ENCODE measurements around the gene TP53.

Gene TP53

GRCh38 chr17:7702776-7703175, 15.5 kb upstream of the TP53 start:
- no peak for TF ChIP-seq CTCF (conservative IDR thresholded peaks at IDR 0.05; ENCODE audit: low read depth)
- no peak overlapping the region for H3K27ac ChIP-seq
- CTCF ChIA-PET, result interaction anchor here (0.7 to 1.3 kb wide), 5 partner anchors 14 to 125 kb away, joined by 3 to 5 read pairs (median 4); partner anchors contain the start of gene WRAP53
- POLR2A ChIA-PET (ENCODE audit: low non-redundant PET), result no interaction called here
- DNase-seq (ENCODE audit: low spot score), result no peak

DNA sequence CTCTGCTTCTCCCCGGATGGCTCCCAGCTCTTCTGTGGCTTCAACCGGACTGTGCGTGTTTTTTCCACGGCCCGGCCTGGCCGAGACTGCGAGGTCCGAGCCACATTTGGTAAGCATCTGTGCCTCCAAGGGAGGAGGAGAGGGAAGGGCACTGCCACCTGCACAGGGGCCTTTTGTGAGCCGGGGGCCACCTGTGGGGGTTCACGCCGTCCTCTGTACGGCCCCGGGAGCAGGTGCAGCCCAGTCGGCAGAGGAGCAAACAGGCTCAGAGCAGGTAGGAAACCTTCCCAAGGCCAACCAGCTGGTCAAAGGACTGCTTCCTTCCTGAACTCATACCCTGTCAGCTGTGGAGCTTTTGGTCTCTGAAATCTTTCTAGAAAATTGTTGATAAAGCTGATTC, 14.4 kb upstream of the TP53 start:
- ChIA-PET CTCF (no interaction called here), POLR2A (ENCODE audit: low non-redundant PET) (no interaction called here)
- TF ChIP-seq CTCF (conservative IDR thresholded peaks at IDR 0.05; ENCODE audit: low read depth), result no peak
- no peak overlapping the region for H3K27ac ChIP-seq
- DNase-seq (ENCODE audit: low spot score), result no peak

GRCh38 chr17:7700510-7700909, 13.2 kb upstream of the TP53 start:
- ChIA-PET CTCF (no interaction called here), POLR2A (ENCODE audit: low non-redundant PET) (interaction anchor here (0.6 to 0.8 kb wide), 2 partner anchors 13 to 235 kb away, joined by 3 read pairs; no protein-coding TSS in a partner anchor)
- TF ChIP-seq CTCF (conservative IDR thresholded peaks at IDR 0.05; ENCODE audit: low read depth), result no peak
- H3K27ac ChIP-seq, result no peak overlapping the region
- no peak for DNase-seq (ENCODE audit: low spot score)

DNA sequence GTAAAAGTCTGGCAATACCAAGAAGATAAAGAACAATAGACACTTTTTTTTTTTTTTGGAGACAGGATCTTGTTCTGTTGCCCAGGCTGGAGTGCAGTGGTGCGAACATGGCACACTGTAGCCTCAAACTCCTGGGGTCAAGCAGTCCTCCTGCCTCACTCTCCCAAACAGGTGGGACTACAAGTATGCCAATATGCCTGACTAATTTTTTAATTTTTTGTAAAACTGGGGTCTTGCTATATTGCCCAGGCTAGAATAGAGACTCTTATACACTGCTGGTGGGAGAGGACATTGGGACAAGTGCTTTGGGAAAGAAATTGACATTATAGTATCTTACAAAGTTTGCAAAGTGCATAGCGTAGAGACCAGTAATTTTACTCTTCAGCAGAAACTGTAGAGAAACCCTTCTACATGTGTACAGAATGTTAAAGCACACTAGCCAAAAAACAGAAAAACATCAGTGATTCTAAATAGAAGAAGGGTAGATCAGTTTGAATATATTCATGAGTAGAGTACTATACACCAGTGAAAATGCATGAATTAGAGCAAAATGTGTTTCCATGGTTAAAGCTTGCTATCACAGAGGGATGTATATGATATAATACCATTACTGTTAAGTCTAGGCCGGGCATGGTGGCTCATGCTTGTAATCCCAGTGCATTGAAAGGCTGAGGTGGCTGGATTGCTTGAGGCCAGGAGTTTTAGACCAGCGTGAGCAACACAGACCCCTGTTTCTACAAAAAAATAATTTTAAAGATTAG, 10.7 kb upstream of the TP53 start:
- H3K27ac ChIP-seq, result no peak overlapping the region
- POLR2A ChIA-PET (ENCODE audit: low non-redundant PET), result interaction anchor here (0.5 kb wide), 1 partner anchor 16 kb away, joined by 5 read pairs; no protein-coding TSS in a partner anchor
- TF ChIP-seq CTCF (conservative IDR thresholded peaks at IDR 0.05; ENCODE audit: low read depth), result no peak
- CTCF ChIA-PET, result no interaction called here
- no peak for DNase-seq (ENCODE audit: low spot score)

- ChIA-PET CTCF (no interaction called here), POLR2A (ENCODE audit: low non-redundant PET) (no interaction called here)
- TF ChIP-seq CTCF (conservative IDR thresholded peaks at IDR 0.05; ENCODE audit: low read depth), result no peak
- DNase-seq (ENCODE audit: low spot score), result no peak
- H3K27ac ChIP-seq, result no peak overlapping the region
These were observed 8.3 kb upstream of the TP53 start for GRCh38 chr17:7695586-7695985.

DNA sequence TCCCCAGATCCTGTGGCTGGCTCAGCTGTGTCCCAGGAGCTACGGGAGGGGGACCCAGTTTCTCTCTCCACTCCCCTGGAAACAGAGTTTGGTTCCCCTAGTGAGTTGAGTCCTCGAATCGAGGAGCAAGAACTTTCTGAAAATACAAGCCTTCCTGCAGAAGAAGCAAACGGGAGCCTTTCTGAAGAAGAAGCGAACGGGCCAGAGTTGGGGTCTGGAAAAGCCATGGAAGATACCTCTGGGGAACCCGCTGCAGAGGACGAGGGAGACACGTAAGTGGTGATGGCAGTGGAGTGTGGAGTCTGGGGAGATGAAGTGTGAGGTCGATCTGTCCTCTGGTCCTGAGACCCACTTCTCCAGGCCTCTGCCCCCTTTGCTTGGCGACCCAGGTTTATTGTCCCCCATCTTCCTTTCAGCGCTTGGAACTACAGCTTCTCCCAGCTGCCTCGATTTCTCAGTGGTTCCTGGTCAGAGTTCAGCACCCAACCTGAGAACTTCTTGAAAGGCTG, 1.6 kb upstream of the TP53 start:
- no peak for DNase-seq (ENCODE audit: low spot score)
- POLR2A ChIA-PET (ENCODE audit: low non-redundant PET), result interaction anchor here (1.8 kb wide), 1 partner anchor 100 kb away, joined by 5 read pairs; no protein-coding TSS in a partner anchor
- CTCF ChIA-PET, result interaction anchor here (0.8 to 0.9 kb wide), 3 partner anchors 14 to 114 kb away, joined by 3 to 5 read pairs (median 3); no protein-coding TSS in a partner anchor
- H3K27ac ChIP-seq, result peak overlapping the region; percentile 97
- no peak for TF ChIP-seq CTCF (conservative IDR thresholded peaks at IDR 0.05; ENCODE audit: low read depth)
